ENCODE data around the gene OR52I2.

Gene OR52I2

DNA sequence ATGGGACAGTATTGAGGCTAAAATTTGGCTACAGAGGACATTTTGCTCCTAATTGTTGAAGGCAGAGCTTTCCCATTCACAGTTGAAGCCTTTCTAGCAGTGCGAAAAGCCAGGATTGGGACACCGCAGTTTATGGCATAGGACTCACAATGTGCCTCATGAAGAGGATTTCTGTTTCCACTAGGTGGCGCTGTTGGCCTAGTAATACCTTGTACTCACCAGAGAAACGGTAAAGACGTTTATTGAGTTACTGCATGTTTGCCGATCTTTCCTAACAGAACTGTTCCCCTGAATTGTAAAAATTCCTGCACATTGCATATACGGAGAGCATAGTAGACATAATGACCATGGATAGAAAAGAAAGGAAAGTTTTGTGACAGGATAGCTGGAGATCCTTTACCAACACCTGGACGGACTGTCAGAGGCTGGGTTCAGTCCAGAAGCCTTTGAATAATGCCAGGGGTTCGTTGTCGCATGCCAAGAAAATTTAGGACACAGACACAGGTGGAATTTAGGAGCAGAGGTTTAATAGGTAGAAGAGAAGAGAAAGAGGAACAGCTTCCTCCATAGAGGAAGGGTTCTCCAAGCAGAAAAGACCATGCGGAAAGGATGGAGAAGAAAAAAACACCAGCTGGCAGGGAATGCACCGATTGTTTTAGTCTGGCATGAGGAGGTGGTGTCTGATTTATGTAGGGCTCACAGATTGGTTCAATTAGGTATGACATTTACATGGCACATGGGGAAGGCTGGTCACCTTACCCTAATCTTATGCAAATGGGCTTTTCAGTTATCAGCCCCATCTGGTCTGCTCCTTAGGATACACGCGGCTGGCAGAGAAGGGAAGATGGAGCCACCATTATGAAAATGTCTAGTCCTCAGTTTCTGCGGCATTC lies 44.9 kb downstream of the OR52I2 start:
- DNase-seq = peak; percentile 80 to 91
- TF ChIP-seq GATA1 (IDR thresholded peaks at IDR 0.05; ENCODE audit: low read depth, low read length) = no peak
- no peak for TF ChIP-seq POLR2A (IDR thresholded peaks at IDR 0.05; ENCODE audit: low read length)

DNA sequence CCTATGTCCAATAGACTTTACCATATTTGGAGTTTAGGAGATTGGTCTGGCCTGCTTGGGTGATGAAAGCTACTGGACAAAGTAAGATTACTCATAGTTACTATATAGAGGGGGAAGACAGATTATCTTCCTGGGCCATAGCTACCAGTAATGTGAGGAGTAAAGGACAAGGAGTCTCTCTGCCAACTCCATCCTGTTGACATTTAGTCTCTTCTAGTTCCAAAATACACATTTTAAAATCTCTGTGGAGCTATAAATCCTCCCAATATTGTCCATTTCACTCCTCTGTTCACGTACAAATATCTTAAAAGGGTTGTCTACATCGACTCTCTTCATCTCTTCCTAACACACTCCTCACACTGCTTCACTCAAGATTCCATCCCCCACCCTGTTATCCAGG lies 54.6 kb downstream of the OR52I2 start:
- DNase-seq = no peak
- TF ChIP-seq POLR2A (IDR thresholded peaks at IDR 0.05; ENCODE audit: low read length) (no peak), GATA1 (IDR thresholded peaks at IDR 0.05; ENCODE audit: low read depth, low read length) (no peak)

DNA sequence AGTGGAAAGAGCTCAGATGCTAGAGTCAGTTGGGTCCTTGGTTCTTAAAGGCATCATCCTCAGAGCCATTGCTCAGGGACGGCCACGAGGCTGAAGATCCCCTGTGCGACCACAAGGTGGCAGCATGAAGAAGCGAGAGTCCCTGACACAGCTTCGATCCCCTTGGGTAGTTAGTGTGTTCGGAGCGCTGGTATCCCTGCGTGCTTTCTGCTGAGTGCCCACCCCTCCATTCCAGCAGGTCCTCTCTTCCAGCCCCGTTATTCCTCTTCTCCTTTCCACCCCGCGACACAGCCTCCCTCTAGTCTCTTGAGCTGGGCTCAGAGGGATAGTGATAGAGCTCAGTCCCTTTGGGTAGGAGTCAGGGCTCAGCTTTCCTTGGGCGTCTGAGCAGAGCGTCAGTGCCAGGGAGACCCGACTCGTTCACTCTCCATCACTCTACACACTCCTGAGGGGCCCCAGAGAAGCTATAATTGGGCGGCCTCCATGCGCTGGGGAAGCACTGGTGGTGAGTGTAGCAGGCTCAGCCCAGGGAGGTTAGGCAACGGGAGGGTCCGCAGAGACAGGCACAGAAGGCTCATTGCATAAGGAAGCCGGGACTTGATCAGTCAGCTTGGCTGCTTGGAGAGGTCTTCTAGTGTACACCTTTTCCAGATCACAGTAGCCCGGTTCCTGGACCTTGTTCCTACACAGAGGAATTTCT lies 55.6 kb downstream of the OR52I2 start, which contains the start of gene OR51D1:
Gene OR51D1 (plus strand): TSS at position 516 of the 700 bp plus-strand sequence. CDS start 2,314 bp downstream, outside the sequence.
- TF ChIP-seq GATA1 (IDR thresholded peaks at IDR 0.05; ENCODE audit: low read depth, low read length) (no peak), POLR2A (IDR thresholded peaks at IDR 0.05; ENCODE audit: low read length) (no peak)
- peak; percentile 70 to 83 for DNase-seq

DNA sequence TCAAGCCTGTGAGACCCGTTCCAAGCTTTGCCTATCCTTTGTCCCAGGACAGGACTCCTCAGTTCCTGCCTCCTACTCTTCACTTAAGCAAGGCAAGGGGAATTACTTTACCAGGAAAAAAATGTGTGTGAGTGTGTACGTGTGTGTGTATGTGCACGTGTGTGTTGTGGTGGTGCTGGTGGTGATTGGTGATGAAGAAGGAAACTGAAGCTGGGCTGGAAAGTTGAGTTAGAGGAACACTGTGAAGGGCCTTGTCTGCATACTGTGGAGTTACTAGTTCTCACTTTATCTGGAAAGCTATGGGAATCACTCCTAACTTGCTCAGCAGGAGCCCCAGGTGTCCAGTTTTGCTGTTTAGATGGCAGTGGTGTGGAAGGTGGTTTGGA lies 56.1 kb downstream of the OR52I2 start:
- TF ChIP-seq GATA1 (IDR thresholded peaks at IDR 0.05; ENCODE audit: low read depth, low read length) = no peak
- TF ChIP-seq POLR2A (IDR thresholded peaks at IDR 0.05; ENCODE audit: low read length) = no peak
- DNase-seq = no peak

DNA sequence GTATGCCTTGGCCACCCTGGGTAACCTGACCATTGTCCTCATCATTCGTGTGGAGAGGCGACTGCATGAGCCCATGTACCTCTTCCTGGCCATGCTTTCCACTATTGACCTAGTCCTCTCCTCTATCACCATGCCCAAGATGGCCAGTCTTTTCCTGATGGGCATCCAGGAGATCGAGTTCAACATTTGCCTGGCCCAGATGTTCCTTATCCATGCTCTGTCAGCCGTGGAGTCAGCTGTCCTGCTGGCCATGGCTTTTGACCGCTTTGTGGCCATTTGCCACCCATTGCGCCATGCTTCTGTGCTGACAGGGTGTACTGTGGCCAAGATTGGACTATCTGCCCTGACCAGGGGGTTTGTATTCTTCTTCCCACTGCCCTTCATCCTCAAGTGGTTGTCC lies 58.4 kb downstream of the OR52I2 start:
- no peak for TF ChIP-seq GATA1 (IDR thresholded peaks at IDR 0.05; ENCODE audit: low read depth, low read length)
- no peak for TF ChIP-seq POLR2A (IDR thresholded peaks at IDR 0.05; ENCODE audit: low read length)
- DNase-seq = no peak

DNA sequence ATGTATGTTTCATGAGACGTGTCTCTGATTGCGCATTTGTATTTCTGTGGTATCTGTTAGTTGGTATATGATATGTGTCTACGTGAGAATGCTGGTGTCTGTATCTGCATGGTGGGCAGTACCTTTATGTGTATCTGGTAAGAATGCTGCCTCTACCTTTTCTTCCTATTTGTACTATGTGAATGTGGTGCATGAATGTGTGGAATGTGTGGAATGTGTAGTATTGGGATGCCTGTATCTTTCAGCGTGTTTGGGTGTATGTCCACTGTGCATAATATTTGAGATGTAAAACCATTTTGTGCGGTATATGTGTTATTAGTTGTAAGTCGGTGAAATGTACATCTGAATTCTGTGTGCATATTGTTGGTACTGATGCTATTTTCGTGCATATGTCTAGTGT lies 60.0 kb downstream of the OR52I2 start:
- TF ChIP-seq POLR2A (IDR thresholded peaks at IDR 0.05; ENCODE audit: low read length) (no peak), GATA1 (IDR thresholded peaks at IDR 0.05; ENCODE audit: low read depth, low read length) (no peak)
- DNase-seq = no peak

DNA sequence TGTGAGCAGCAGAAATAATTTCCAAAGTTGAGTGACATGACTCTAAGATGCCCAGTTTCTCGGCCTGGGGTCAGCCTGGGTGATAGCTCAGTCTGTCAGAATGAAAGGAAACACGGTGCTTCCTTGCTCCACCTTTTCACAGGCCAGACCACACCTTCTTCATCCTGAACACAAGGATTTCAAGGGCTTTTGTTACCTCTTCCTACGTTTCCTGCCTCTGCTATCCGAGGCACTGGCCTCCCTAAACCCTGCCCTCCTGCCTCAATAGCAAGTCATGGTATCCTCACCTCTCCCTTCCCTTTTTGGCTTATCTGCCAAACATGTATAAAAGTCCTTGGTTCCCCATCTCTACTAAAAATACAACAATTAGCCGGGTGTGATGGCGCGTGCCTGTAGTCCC lies 60.5 kb downstream of the OR52I2 start:
- DNase-seq = no peak

More for the DNA sequence above, 60.5 kb downstream of the OR52I2 start:
- no peak for TF ChIP-seq GATA1 (IDR thresholded peaks at IDR 0.05; ENCODE audit: low read depth, low read length)
- TF ChIP-seq POLR2A (IDR thresholded peaks at IDR 0.05; ENCODE audit: low read length) = no peak

All from erythroblast (primary cell).